Kidney (tissue), 14 donors: ENCODE measurements around the gene PHACTR3. TPM values are rescaled to one million over a fixed set of nuclear protein-coding genes. Genes with fewer than 3 reads are reported as not detected.

Experiments
- DNase-seq, 5 donors: peaks; one replicate each; pipeline ENCODE4 v3.0.0-alpha.2; 2013 to 2020
- FAIRE-seq: peaks from 2 replicates; lab custom pipeline; 2012; peaks lifted over from hg19 to GRCh38; lab: Jason Lieb, UNC
- H3K27ac ChIP-seq, 2 donors: one replicate each; pipeline ENCODE4 v1.7.0; 2013; ENCODE audit warnings: low read depth in 2 of 2, low read length in 2 of 2, inconsistent platforms in 1 of 2
- H3K27me3 ChIP-seq: one replicate; pipeline ENCODE4 v1.7.1; 2013; ENCODE audit warnings: low read length, inconsistent platforms; ENCODE audit not compliant: control insufficient read depth, insufficient read depth
- H3K36me3 ChIP-seq, 3 donors: one replicate each; pipeline versions ENCODE4 v1.7.0 to v1.7.1; 2013; ENCODE audit warnings: low read length in 3 of 3, control low read depth in 1 of 3, inconsistent platforms in 1 of 3; ENCODE audit not compliant: insufficient read depth in 3 of 3, control insufficient read depth in 2 of 3
- H3K4me1 ChIP-seq, 3 donors: one replicate each; pipeline versions ENCODE4 v1.7.0 to v1.7.1; 2013; ENCODE audit warnings: low read length in 3 of 3, inconsistent platforms in 1 of 3, low read depth in 1 of 3; ENCODE audit not compliant: control insufficient read depth in 2 of 3, insufficient read depth in 2 of 3
- H3K4me3 ChIP-seq, 3 donors: one replicate each; pipeline versions ENCODE4 v1.7.0 to v1.8.1; 2013; ENCODE audit warnings: low read length in 3 of 3, control low read depth in 1 of 3, inconsistent platforms in 1 of 3
- H3K9ac ChIP-seq, 3 donors: one replicate each; pipeline versions ENCODE4 v1.7.0 to v1.7.1; 2013; ENCODE audit warnings: low read length in 3 of 3, control low read depth in 1 of 3, inconsistent platforms in 1 of 3
- H3K9me3 ChIP-seq, 3 donors: one replicate each; pipeline versions ENCODE4 v1.7.0 to v1.7.1; 2013; ENCODE audit warnings: low read length in 3 of 3, control low read depth in 1 of 3, inconsistent platforms in 1 of 3; ENCODE audit not compliant: control insufficient read depth in 2 of 3, insufficient read depth in 1 of 3
- CTCF ChIP-seq: IDR thresholded peaks from 3 replicates; pipeline ENCODE4 v1.5.1; 2012; ENCODE audit warnings: mild to moderate bottlenecking, moderate library complexity, borderline replicate concordance; ENCODE audit not compliant: insufficient read depth; ENCODE audit errors: extremely low read depth
- intact Hi-C: fragments of 100-400 bp; cut with DNase I; formaldehyde crosslinking; loops from one replicate; pipeline ENCODE4 v1.11.1; 2022
- polyA plus RNA-seq: library from polyadenylated mRNA; stranded (reverse); fragments of 350-450 nt; fragmentation: Illumina TruSeq; extraction: RNeasy Lipid Tissue Mini Kit (QIAGEN cat#74804); gene quantifications from one replicate; pipeline ENCODE4 v1.2.3, GENCODE V29; 2014; ENCODE audit warnings: low read depth, low replicate concordance; ENCODE audit not compliant: insufficient read depth
- total RNA-seq: library from RNA; stranded (reverse); fragmentation: NEBNext Ultra II Directional; extraction: Animal tissue kit (Norgen Biotek cat#: 25700); gene quantifications from one replicate; pipeline ENCODE4 v1.2.1, GENCODE V29; 2021
- donor health status: control.
- donor health status: control.
- donor health status: control.
- donor health status: control.
- donor health status: control.
- donor health status: DM: yes; HTN: yes; CAD: no.
- donor health status: Normal renal cell carcinoma (clear cell type).

PHACTR3 gene
- total and polyA plus RNA-seq, 2 donors from 2014 or later, result 1.7 to 12.3 TPM

GRCh38 chr20:59628171-59628570 is 23.8 kb downstream of the PHACTR3 start:
- intact Hi-C loops, result no loop called here
- FAIRE-seq, result no peak

GRCh38 chr20:59629141-59630045 is 25.1 kb downstream of the PHACTR3 start:
- intact Hi-C loops, result no loop called here
- DNase-seq (no peak), FAIRE-seq (no peak)
- Histone ChIP-seq H3K36me3 (no peaks in the 10 kb centered on the region), H3K9ac (no peak overlapping the region), H3K4me3 (no peak overlapping the region), H3K4me1 (peaks cover 2 to 3% (median 3%) of the 10 kb centered on the region in 3 donors), H3K27ac (no peak overlapping the region), H3K27me3 (no peaks in the 10 kb centered on the region), H3K9me3 (peaks cover 0 to 4% (median 4%) of the 10 kb centered on the region in 3 donors)
- TF ChIP-seq CTCF, result no peak

More at GRCh38 chr20:59628171-59628570, 23.8 kb downstream of the PHACTR3 start:
- H3K36me3 ChIP-seq, result no peaks in the 10 kb centered on the region
- H3K27me3 ChIP-seq, result no peaks in the 10 kb centered on the region
- no peak for TF ChIP-seq CTCF
- peaks cover 0 to 4% (median 4%) of the 10 kb centered on the region in 3 donors for H3K9me3 ChIP-seq
- H3K4me3 ChIP-seq, result no peak overlapping the region
- DNase-seq, result no peak
- H3K4me1 ChIP-seq, result peaks cover 0 to 3% (median 2%) of the 10 kb centered on the region in 3 donors
- H3K9ac ChIP-seq, result no peak overlapping the region
- H3K27ac ChIP-seq, result no peak overlapping the region

GRCh38 chr20:59630526-59630925 is 26.2 kb downstream of the PHACTR3 start:
- Histone ChIP-seq H3K4me1 (peaks cover 2 to 3% (median 3%) of the 10 kb centered on the region in 3 donors), H3K36me3 (no peaks in the 10 kb centered on the region), H3K4me3 (no peak overlapping the region), H3K27me3 (no peaks in the 10 kb centered on the region), H3K27ac (no peak overlapping the region), H3K9me3 (peaks cover 0 to 4% (median 4%) of the 10 kb centered on the region in 3 donors), H3K9ac (no peak overlapping the region)
- intact Hi-C loops, result no loop called here
- no peak for DNase-seq
- FAIRE-seq, result no peak
- TF ChIP-seq CTCF, result no peak
